RWPE2 (cell line): ENCODE results near the gene LTA4H.

Experiments used
- ATAC-seq: fragments of 200-7000 bp; cut with Tn5 transposase; 3 replicates; pipeline ENCODE4 v1.9.1; 2021; ENCODE audit warnings: low read depth
- DNase-seq: peaks from one replicate; pipeline ENCODE4 v3.0.0-alpha.2; 2020; ENCODE audit warnings: low spot score
- H3K27ac ChIP-seq: fragments of 450-650 bp; 2 replicates; pipeline ENCODE4 v1.5.1; 2017; ENCODE audit warnings: mild to moderate bottlenecking; ENCODE audit not compliant: poor library complexity, severe bottlenecking
- H3K27me3 ChIP-seq: fragments of 250-450 bp; sonication (Bioruptor Pico); 2 replicates; pipeline ENCODE4 v1.5.1; 2021; ENCODE audit warnings: mild to moderate bottlenecking, moderate library complexity; ENCODE audit not compliant: insufficient read depth, poor library complexity, severe bottlenecking
- H3K36me3 ChIP-seq: fragments of 250-450 bp; sonication (Bioruptor Pico); 2 replicates; pipeline ENCODE4 v1.5.1; 2020; ENCODE audit warnings: low read depth, mild to moderate bottlenecking, moderate library complexity
- H3K4me1 ChIP-seq: fragments of 250-450 bp; sonication (Bioruptor Pico); 2 replicates; pipeline ENCODE4 v1.5.1; 2021; ENCODE audit warnings: mild to moderate bottlenecking, moderate library complexity; ENCODE audit not compliant: insufficient read depth, poor library complexity, severe bottlenecking
- H3K4me3 ChIP-seq: fragments of 250-450 bp; sonication (Bioruptor Pico); 2 replicates; pipeline ENCODE4 v1.5.1; 2021; ENCODE audit warnings: mild to moderate bottlenecking, moderate library complexity; ENCODE audit not compliant: severe bottlenecking
- H3K9me3 ChIP-seq: fragments of 250-450 bp; sonication (Bioruptor Pico); 2 replicates; pipeline ENCODE4 v1.5.1; 2021; ENCODE audit warnings: mild to moderate bottlenecking, moderate library complexity; ENCODE audit not compliant: severe bottlenecking
- TF ChIP-seq, protein P1 (sequence below): fragments of 450-650 bp; IDR thresholded peaks from one replicate; pipeline ENCODE4 v1.5.1; 2017; ENCODE audit warnings: mild to moderate bottlenecking, moderate library complexity; ENCODE audit not compliant: poor library complexity, severe bottlenecking

The LTA4H gene

DNA sequence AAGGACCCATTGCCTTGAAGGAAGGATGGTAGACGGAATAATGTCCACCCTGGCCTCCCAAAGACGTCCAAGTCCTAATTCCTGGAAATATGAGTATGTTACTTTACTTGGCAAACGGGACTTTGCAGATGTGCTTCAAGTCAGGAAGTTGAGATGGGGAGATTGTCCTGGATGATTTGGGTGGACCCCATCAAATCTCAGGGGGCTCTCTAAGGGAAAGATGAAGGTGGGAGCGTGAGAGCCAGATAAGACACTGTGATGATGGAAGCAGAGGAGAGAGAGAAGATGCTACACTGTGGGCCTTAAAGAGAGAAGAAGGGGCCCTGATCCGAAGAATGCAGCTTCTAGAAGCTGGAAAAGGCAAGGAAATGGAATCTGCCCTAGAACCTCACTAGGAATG is 29.6 kb upstream of the LTA4H start:
- Histone ChIP-seq H3K9me3 (no peaks in the 10 kb centered on the region), H3K27ac (no peak overlapping the region), H3K4me3 (no peak overlapping the region), H3K27me3 (no peaks in the 10 kb centered on the region), H3K4me1 (no peaks in the 10 kb centered on the region), H3K36me3 (no peaks in the 10 kb centered on the region)
- ATAC-seq (no peak), DNase-seq (no peak)
- TF ChIP-seq, protein P1, sequence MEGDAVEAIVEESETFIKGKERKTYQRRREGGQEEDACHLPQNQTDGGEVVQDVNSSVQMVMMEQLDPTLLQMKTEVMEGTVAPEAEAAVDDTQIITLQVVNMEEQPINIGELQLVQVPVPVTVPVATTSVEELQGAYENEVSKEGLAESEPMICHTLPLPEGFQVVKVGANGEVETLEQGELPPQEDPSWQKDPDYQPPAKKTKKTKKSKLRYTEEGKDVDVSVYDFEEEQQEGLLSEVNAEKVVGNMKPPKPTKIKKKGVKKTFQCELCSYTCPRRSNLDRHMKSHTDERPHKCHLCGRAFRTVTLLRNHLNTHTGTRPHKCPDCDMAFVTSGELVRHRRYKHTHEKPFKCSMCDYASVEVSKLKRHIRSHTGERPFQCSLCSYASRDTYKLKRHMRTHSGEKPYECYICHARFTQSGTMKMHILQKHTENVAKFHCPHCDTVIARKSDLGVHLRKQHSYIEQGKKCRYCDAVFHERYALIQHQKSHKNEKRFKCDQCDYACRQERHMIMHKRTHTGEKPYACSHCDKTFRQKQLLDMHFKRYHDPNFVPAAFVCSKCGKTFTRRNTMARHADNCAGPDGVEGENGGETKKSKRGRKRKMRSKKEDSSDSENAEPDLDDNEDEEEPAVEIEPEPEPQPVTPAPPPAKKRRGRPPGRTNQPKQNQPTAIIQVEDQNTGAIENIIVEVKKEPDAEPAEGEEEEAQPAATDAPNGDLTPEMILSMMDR = no peak

DNA sequence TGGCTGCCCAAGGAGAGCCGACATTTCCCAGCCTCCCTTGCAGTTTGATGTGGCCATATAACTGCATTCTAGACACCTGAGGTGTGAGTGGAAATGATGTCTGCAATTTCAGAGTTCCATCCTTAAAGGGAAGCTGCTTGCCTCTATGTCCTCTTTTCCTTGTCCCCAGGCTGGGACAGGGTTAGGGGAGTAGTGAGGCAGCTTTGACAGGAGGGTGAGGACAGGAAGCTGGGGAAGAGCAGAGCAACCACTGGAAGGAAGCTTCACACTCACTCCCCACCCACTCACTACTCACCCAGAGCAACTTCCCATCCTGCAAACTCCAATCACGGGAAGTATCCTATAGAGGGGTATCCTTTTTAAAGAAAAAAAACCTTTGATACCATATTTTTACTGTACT is 28.9 kb upstream of the LTA4H start:
- Histone ChIP-seq H3K36me3 (no peaks in the 10 kb centered on the region), H3K27ac (no peak overlapping the region), H3K4me1 (no peaks in the 10 kb centered on the region), H3K4me3 (no peak overlapping the region), H3K9me3 (no peaks in the 10 kb centered on the region), H3K27me3 (no peaks in the 10 kb centered on the region)
- DNase-seq = no peak
- TF ChIP-seq, protein P1 = no peak
- no peak for ATAC-seq

- no peak overlapping the region for H3K27ac ChIP-seq
- DNase-seq (no peak), ATAC-seq (no peak)
- no peaks in the 10 kb centered on the region for H3K36me3 ChIP-seq
- TF ChIP-seq, protein P1 = no peak
- no peaks in the 10 kb centered on the region for H3K4me1 ChIP-seq
- no peaks in the 10 kb centered on the region for H3K27me3 ChIP-seq
- H3K4me3 ChIP-seq = no peak overlapping the region
- no peaks in the 10 kb centered on the region for H3K9me3 ChIP-seq
These were observed 27.7 kb upstream of the LTA4H start for GRCh38 chr12:96063046-96063445.

DNA sequence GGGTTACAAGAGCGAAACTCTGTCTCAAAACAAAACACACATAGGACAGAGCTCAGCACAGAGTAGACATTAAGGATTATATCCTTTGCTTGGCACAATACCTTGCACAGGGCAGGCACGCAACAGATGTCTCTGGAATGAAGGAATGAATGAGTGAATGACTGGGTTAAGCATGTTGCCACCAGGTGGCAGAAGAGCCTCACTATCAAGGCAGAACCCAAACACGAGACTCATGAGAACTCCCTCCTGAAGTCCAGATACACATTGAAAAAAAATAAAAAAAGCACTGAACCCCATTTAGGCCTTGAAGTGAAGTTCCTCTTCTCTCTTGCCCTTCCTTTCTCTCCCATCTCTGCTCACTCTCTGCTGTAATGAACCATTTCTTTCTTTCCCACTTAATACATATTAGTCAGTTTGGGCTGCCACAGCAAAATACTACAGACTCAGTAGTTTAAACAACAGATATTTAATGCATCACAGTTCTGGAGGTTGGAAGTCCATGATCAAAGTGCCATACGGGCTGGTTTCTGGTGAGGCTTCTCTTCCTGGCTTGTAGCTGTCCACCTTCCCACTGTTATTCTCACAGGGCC is 26.6 kb upstream of the LTA4H start:
- ATAC-seq (peak; percentile 85), DNase-seq (no peak)
- H3K27me3 ChIP-seq = no peaks in the 10 kb centered on the region
- H3K36me3 ChIP-seq = no peaks in the 10 kb centered on the region
- H3K4me3 ChIP-seq = no peak overlapping the region
- H3K27ac ChIP-seq = no peak overlapping the region
- no peaks in the 10 kb centered on the region for H3K9me3 ChIP-seq
- H3K4me1 ChIP-seq = no peaks in the 10 kb centered on the region
- TF ChIP-seq, protein P1 = peak; percentile 85

- H3K4me3 ChIP-seq = no peak overlapping the region
- H3K9me3 ChIP-seq = no peaks in the 10 kb centered on the region
- DNase-seq (no peak), ATAC-seq (no peak)
- TF ChIP-seq, protein P1 = no peak
- no peaks in the 10 kb centered on the region for H3K36me3 ChIP-seq
- no peak overlapping the region for H3K27ac ChIP-seq
- H3K27me3 ChIP-seq = no peaks in the 10 kb centered on the region
- H3K4me1 ChIP-seq = no peaks in the 10 kb centered on the region
These were observed 25.9 kb upstream of the LTA4H start for GRCh38 chr12:96061323-96061722.
